Measurements from ENCODE around the gene LIME1. TPM values are rescaled to one million over a fixed set of nuclear protein-coding genes. Genes with fewer than 3 reads are reported as not detected.

The LIME1 gene
- polyA plus RNA-seq, 3 donors, result 2.8 to 5.2 (median 3.8) TPM

- no peak for DNase-seq (ENCODE audit: low read depth in 3 of 3, low spot score in 2 of 3)
These were observed 39.7 kb upstream of the LIME1 start, which contains the start of gene TNFRSF6B for GRCh38 chr20:63696628-63697356. TSS of gene TNFRSF6B (plus strand) at chr20:63696652. CDS start at chr20:63696768, 116 bp downstream.

- DNase-seq (ENCODE audit: low read depth in 3 of 3, low spot score in 2 of 3), result no peak
These were observed 39.1 kb upstream of the LIME1 start for GRCh38 chr20:63697357-63697867.

GRCh38 chr20:63697868-63698545, 38.5 kb upstream of the LIME1 start:
- no peak for DNase-seq (ENCODE audit: low read depth in 3 of 3, low spot score in 2 of 3)

- no peak for DNase-seq (ENCODE audit: low read depth in 3 of 3, low spot score in 2 of 3)
These were observed 37.6 kb upstream of the LIME1 start for GRCh38 chr20:63698739-63699465.

- DNase-seq (ENCODE audit: low read depth in 3 of 3, low spot score in 2 of 3), result no peak
These were observed 36.8 kb upstream of the LIME1 start for GRCh38 chr20:63699466-63700198.

- no peak for DNase-seq (ENCODE audit: low read depth in 3 of 3, low spot score in 2 of 3)
These were observed 36.0 kb upstream of the LIME1 start for GRCh38 chr20:63700199-63701050.

GRCh38 chr20:63701051-63701328, 35.5 kb upstream of the LIME1 start:
- no peak for DNase-seq (ENCODE audit: low read depth in 3 of 3, low spot score in 2 of 3)

- DNase-seq (ENCODE audit: low read depth in 3 of 3, low spot score in 2 of 3), result no peak
These were observed 35.0 kb upstream of the LIME1 start for GRCh38 chr20:63701329-63702035.

GRCh38 chr20:63702036-63702665, 34.3 kb upstream of the LIME1 start:
- DNase-seq (ENCODE audit: low read depth in 3 of 3, low spot score in 2 of 3), result no peak

GRCh38 chr20:63702751-63703470, 33.6 kb upstream of the LIME1 start:
- DNase-seq (ENCODE audit: low read depth in 3 of 3, low spot score in 2 of 3), result no peak

GRCh38 chr20:63703471-63703975, 32.9 kb upstream of the LIME1 start:
- DNase-seq (ENCODE audit: low read depth in 3 of 3, low spot score in 2 of 3), result no peak

- no peak for DNase-seq (ENCODE audit: low read depth in 3 of 3, low spot score in 2 of 3)
These were observed 32.3 kb upstream of the LIME1 start for GRCh38 chr20:63703976-63704748.

- no peak for DNase-seq (ENCODE audit: low read depth in 3 of 3, low spot score in 2 of 3)
These were observed 31.7 kb upstream of the LIME1 start for GRCh38 chr20:63704749-63705117.

- no peak for DNase-seq (ENCODE audit: low read depth in 3 of 3, low spot score in 2 of 3)
These were observed 31.0 kb upstream of the LIME1 start for GRCh38 chr20:63705232-63706026.

GRCh38 chr20:63706027-63706695, 30.3 kb upstream of the LIME1 start:
- no peak for DNase-seq (ENCODE audit: low read depth in 3 of 3, low spot score in 2 of 3)

Data from right renal cortex interstitium (tissue), 3 donors.